Sigmoid colon (tissue), 3 donors: ENCODE measurements around the gene PIP5K1C.

Experiments used
- CTCF ChIP-seq, 4 experiments: fragments of 450-650 bp in 3 of 4; fragments of 200-600 bp in 1 of 4; IDR thresholded peaks; one replicate each; pipeline ENCODE4 v1.5.1; 2016 to 2019; ENCODE audit warnings: antibody characterized with exemption in 4 of 4, mild to moderate bottlenecking in 3 of 4, moderate library complexity in 2 of 4
- POLR2A ChIP-seq, 2 donors: fragments of 450-650 bp; IDR thresholded peaks; one replicate each; pipeline ENCODE4 v1.6.1; 2016; ENCODE audit warnings: antibody characterized with exemption in 2 of 2, mild to moderate bottlenecking in 2 of 2, moderate library complexity in 2 of 2

- TF ChIP-seq CTCF (IDR thresholded peaks at IDR 0.05): no peak
- TF ChIP-seq POLR2A (IDR thresholded peaks at IDR 0.05): no peak
These were observed 31.8 kb upstream of the PIP5K1C start for GRCh38 chr19:3732108-3732507.
